DLD1 (cell line): ENCODE data around the gene SLC26A6.

Source experiments
- in situ Hi-C: cut with HindIII; loops from 2 replicates; pipeline ENCODE4 v1.10.0; 2017; ENCODE audit warnings: low sequenced_read_pairs

The SLC26A6 gene

GRCh38 chr3:48633256-48633655 is 2.0 kb downstream of the SLC26A6 start:
- in situ Hi-C loops, result no loop called here

GRCh38 chr3:48631516-48632448 is 3.5 kb downstream of the SLC26A6 start:
- in situ Hi-C loops, result no loop called here

- in situ Hi-C loops, result no loop called here
Measured at GRCh38 chr3:48630833-48631232, 4.4 kb downstream of the SLC26A6 start.

- in situ Hi-C loops, result no loop called here
Measured at GRCh38 chr3:48630407-48630806, 4.9 kb downstream of the SLC26A6 start.

GRCh38 chr3:48629894-48630293 is 5.4 kb downstream of the SLC26A6 start:
- in situ Hi-C loops, result no loop called here

- in situ Hi-C loops, result no loop called here
Measured at GRCh38 chr3:48628277-48629017, 6.8 kb downstream of the SLC26A6 start.

- in situ Hi-C loops, result no loop called here
Measured at GRCh38 chr3:48625600-48625999, 9.7 kb downstream of the SLC26A6 start.

GRCh38 chr3:48624767-48625166 is 10.5 kb downstream of the SLC26A6 start:
- in situ Hi-C loops, result no loop called here

GRCh38 chr3:48623851-48624547 is 11.3 kb downstream of the SLC26A6 start:
- in situ Hi-C loops, result no loop called here

- in situ Hi-C loops, result no loop called here
Measured at GRCh38 chr3:48621461-48621869, 13.8 kb downstream of the SLC26A6 start, which contains the start of gene TMEM89. Gene TMEM89, minus strand, starts transcription at chr3:48621769. Its CDS starts 13 bp downstream, at chr3:48621756.

GRCh38 chr3:48619541-48620524 is 15.4 kb downstream of the SLC26A6 start:
- in situ Hi-C loops, result no loop called here

- in situ Hi-C loops, result no loop called here
Measured at GRCh38 chr3:48617559-48617958, 17.7 kb downstream of the SLC26A6 start.

GRCh38 chr3:48614044-48614443 is 21.2 kb downstream of the SLC26A6 start:
- in situ Hi-C loops, result no loop called here

- in situ Hi-C loops, result no loop called here
Measured at GRCh38 chr3:48612309-48612708, 23.0 kb downstream of the SLC26A6 start.

- in situ Hi-C loops, result no loop called here
Measured at GRCh38 chr3:48609088-48610005, 25.9 kb downstream of the SLC26A6 start, which contains the start of gene UQCRC1. Gene UQCRC1, minus strand, starts transcription at chr3:48609646. Its CDS starts 26 bp downstream, at chr3:48609620.

- in situ Hi-C loops, result no loop called here
Measured at GRCh38 chr3:48607519-48607918, 27.7 kb downstream of the SLC26A6 start.

- in situ Hi-C loops, result no loop called here
Measured at GRCh38 chr3:48601622-48601994, 33.7 kb downstream of the SLC26A6 start.

GRCh38 chr3:48600711-48601621 is 34.3 kb downstream of the SLC26A6 start:
- in situ Hi-C loops, result no loop called here
